ENCODE data around the gene PTPN9. TPM values are rescaled to one million over a fixed set of nuclear protein-coding genes. Genes with fewer than 3 reads are reported as not detected.
"Not testable (repeated sequence)": the region's sequence is repeated elsewhere in the genome, so short reads cannot be mapped to it uniquely, and the experiment has no call there.

The PTPN9 gene
- total and polyA plus RNA-seq, 2 of the 4 experiments (the other 2 are of a cell fraction): 26.5 to 38.9 TPM

GRCh38 chr15:75483106-75483505 lies 96.0 kb downstream of the PTPN9 start:
- no peak overlapping the region for H4K8ac ChIP-seq (ENCODE audit: low read depth in 2 of 2, low read length in 2 of 2)
- no peak overlapping the region for H3K23ac ChIP-seq (ENCODE audit: low read depth, low read length)
- H3K9me1 ChIP-seq (ENCODE audit: insufficient read depth, low read length): 0 out of 2 replicates have a peak, but pooled peaks cover 5% of the 10 kb centered on the region
- no peak overlapping the region for H4K5ac ChIP-seq (ENCODE audit: low read depth, low read length)
- POLR2A ChIA-PET (ENCODE audit: unreplicated experiment): no interaction called here
- H2BK15ac ChIP-seq (ENCODE audit: low read depth, low read length): no peak overlapping the region
- H3K36me3 ChIP-seq (ENCODE audit: control insufficient read depth, insufficient read depth, low read length): peaks cover 24% of the 10 kb centered on the region
- H4K20me1 ChIP-seq (ENCODE audit: insufficient read depth, low read length): no peaks in the 10 kb centered on the region
- no peak overlapping the region for H3K4ac ChIP-seq (ENCODE audit: low read depth, low read length)
- no peak for DNase-seq
- no peak overlapping the region for H2BK120ac ChIP-seq (ENCODE audit: low read depth, low read length)
- H3K27me3 ChIP-seq (ENCODE audit: control insufficient read depth, insufficient read depth, low read length): no peaks in the 10 kb centered on the region
- H2AK9ac ChIP-seq (replicated peaks; ENCODE audit: low read depth, low read length, poor library complexity): no peak overlapping the region
- H3K14ac ChIP-seq (replicated peaks; ENCODE audit: low read depth, low read length): no peak overlapping the region
- WGBS, 2 experiments (ENCODE audit: extremely low coverage in 2 of 2, insufficient read length in 1 of 2): no CpG with 5 or more reads among the region's 1 CpG
- H3K4me1 ChIP-seq (ENCODE audit: control insufficient read depth, insufficient read depth, low read length): no peaks in the 10 kb centered on the region
- no peaks in the 10 kb centered on the region; the same call in 1 of the 2 replicates for H3K9me3 ChIP-seq (ENCODE audit: control insufficient read depth, insufficient read depth, low read length)
- TF ChIP-seq, protein P1, sequence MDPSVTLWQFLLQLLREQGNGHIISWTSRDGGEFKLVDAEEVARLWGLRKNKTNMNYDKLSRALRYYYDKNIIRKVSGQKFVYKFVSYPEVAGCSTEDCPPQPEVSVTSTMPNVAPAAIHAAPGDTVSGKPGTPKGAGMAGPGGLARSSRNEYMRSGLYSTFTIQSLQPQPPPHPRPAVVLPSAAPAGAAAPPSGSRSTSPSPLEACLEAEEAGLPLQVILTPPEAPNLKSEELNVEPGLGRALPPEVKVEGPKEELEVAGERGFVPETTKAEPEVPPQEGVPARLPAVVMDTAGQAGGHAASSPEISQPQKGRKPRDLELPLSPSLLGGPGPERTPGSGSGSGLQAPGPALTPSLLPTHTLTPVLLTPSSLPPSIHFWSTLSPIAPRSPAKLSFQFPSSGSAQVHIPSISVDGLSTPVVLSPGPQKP (IDR thresholded peaks at IDR 0.05; ENCODE audit: borderline replicate concordance, low read depth, low read length): no peak
- TF ChIP-seq POLR2A (IDR thresholded peaks at IDR 0.05; ENCODE audit: low read depth, low read length) (no peak), RFX5 (IDR thresholded peaks at IDR 0.05; ENCODE audit: low read depth, low read length) (no peak), BHLHE40 (IDR thresholded peaks at IDR 0.05; ENCODE audit: low read depth, low read length) (no peak), MAFK (IDR thresholded peaks at IDR 0.05; ENCODE audit: low read depth, low read length) (no peak), FOS (IDR thresholded peaks at IDR 0.05; ENCODE audit: low read depth, low read length) (no peak)
- H4K91ac ChIP-seq (ENCODE audit: insufficient read depth, low read depth, low read length): no peak overlapping the region
- in situ Hi-C loops (cut with MboI; ENCODE audit: low sequenced_read_pairs) (no loop called here), intact Hi-C loops (cut with micrococcal nuclease) (no loop called here), dilution Hi-C loops (cut with HindIII; ENCODE audit: low sequenced_read_pairs, unreplicated experiment) (no loop called here)
- no peak overlapping the region for H2BK5ac ChIP-seq (ENCODE audit: low read depth, low read length, poor library complexity, severe bottlenecking)
- no peak for ATAC-seq (ENCODE audit: low read depth)
- H3K18ac ChIP-seq (ENCODE audit: low read depth, low read length): no peak overlapping the region
- CTCF ChIA-PET: no interaction called here
- no peak overlapping the region for H3K27ac ChIP-seq (ENCODE audit: insufficient read depth, low read length)
- peaks cover 14 to 20% of the 10 kb centered on the region in 2 experiments; a peak in 3 of 4 replicates for H3K79me1 ChIP-seq (ENCODE audit: low read depth in 1 of 2, low read length in 2 of 2)
- no peak overlapping the region for H2AFZ ChIP-seq (replicated peaks; ENCODE audit: low read length, poor library complexity)
- H3K4me3 ChIP-seq (ENCODE audit: insufficient read depth, low read depth, low read length): no peak overlapping the region
- H3K9ac ChIP-seq (ENCODE audit: low read depth, low read length): no peak overlapping the region
- H3K4me2 ChIP-seq (ENCODE audit: low read depth, low read length): no peak overlapping the region
- no peak overlapping the region for H2BK20ac ChIP-seq (ENCODE audit: low read depth, low read length)
- no TSS peak for BruUV-seq (replicated peaks)
- H2AK5ac ChIP-seq (ENCODE audit: low read depth, low read length): no peak overlapping the region
- no peak overlapping the region for H3K56ac ChIP-seq (ENCODE audit: extremely low read depth, insufficient read depth, low read length)

GRCh38 chr15:75480463-75480862 lies 98.7 kb downstream of the PTPN9 start:
- H3K23ac ChIP-seq (ENCODE audit: low read depth, low read length); POLR2A ChIA-PET (ENCODE audit: unreplicated experiment); H3K4ac ChIP-seq (ENCODE audit: low read depth, low read length); H2BK120ac ChIP-seq (ENCODE audit: low read depth, low read length); H3K56ac ChIP-seq (ENCODE audit: extremely low read depth, insufficient read depth, low read length); H4K20me1 ChIP-seq (ENCODE audit: insufficient read depth, low read length); H3K14ac ChIP-seq (replicated peaks; ENCODE audit: low read depth, low read length); BruUV-seq (replicated peaks); H2AFZ ChIP-seq (replicated peaks; ENCODE audit: low read length, poor library complexity); H4K5ac ChIP-seq (ENCODE audit: low read depth, low read length); H3K9me3 ChIP-seq (ENCODE audit: control insufficient read depth, insufficient read depth, low read length); H3K4me2 ChIP-seq (ENCODE audit: low read depth, low read length); H4K8ac ChIP-seq (ENCODE audit: low read depth in 2 of 2, low read length in 2 of 2); H2BK20ac ChIP-seq (ENCODE audit: low read depth, low read length); ATAC-seq (ENCODE audit: low read depth); H3K4me3 ChIP-seq (ENCODE audit: insufficient read depth, low read depth, low read length); H2AK5ac ChIP-seq (ENCODE audit: low read depth, low read length); H3K4me1 ChIP-seq (ENCODE audit: control insufficient read depth, insufficient read depth, low read length); DNase-seq; intact Hi-C loops (cut with micrococcal nuclease); H3K27ac ChIP-seq (ENCODE audit: insufficient read depth, low read length); H2BK5ac ChIP-seq (ENCODE audit: low read depth, low read length, poor library complexity, severe bottlenecking); H3K27me3 ChIP-seq (ENCODE audit: control insufficient read depth, insufficient read depth, low read length); H4K91ac ChIP-seq (ENCODE audit: insufficient read depth, low read depth, low read length); H3K18ac ChIP-seq (ENCODE audit: low read depth, low read length); H3K9ac ChIP-seq (ENCODE audit: low read depth, low read length); dilution Hi-C loops (cut with HindIII; ENCODE audit: low sequenced_read_pairs, unreplicated experiment); H3K9me1 ChIP-seq (ENCODE audit: insufficient read depth, low read length); in situ Hi-C loops (cut with MboI; ENCODE audit: low sequenced_read_pairs); CTCF ChIA-PET; H2BK15ac ChIP-seq (ENCODE audit: low read depth, low read length); H2AK9ac ChIP-seq (replicated peaks; ENCODE audit: low read depth, low read length, poor library complexity): not testable (repeated sequence)
- 99% methylated on average over 15 of the region's 54 CpGs; no CpG with 5 or more reads in 1 of the 2 experiments for WGBS, 2 experiments (ENCODE audit: extremely low coverage in 2 of 2, insufficient read length in 1 of 2)
- peaks cover 19% of the 10 kb centered on the region for H3K36me3 ChIP-seq (ENCODE audit: control insufficient read depth, insufficient read depth, low read length)
- H3K79me1 ChIP-seq (ENCODE audit: low read depth in 1 of 2, low read length in 2 of 2): peaks cover 18 to 20% of the 10 kb centered on the region in 2 experiments; a peak in 3 of 4 replicates
